AG04449 (cell line): Measurements from ENCODE around the gene ALAD.

ENCODE experiments used
- CTCF ChIA-PET: fragments of 350-600 bp; formaldehyde crosslinking; extraction: SDS; loops from one replicate; lab custom pipeline; 2021; ENCODE audit warnings: antibody characterized with exemption; lab: Yijun Ruan, JAX
- POLR2A ChIA-PET: fragments of 400-600, 350-600 bp; formaldehyde crosslinking; extraction: SDS; loops from one replicate; lab custom pipeline; 2020; ENCODE audit warnings: antibody characterized with exemption, inconsistent platforms; lab: Yijun Ruan, JAX
- DNase-seq: peaks from one replicate; pipeline ENCODE4 v3.0.0-alpha.2; 2010; ENCODE audit warnings: low read depth, low spot score
- H3K4me3 ChIP-seq: 2 replicates; pipeline ENCODE4 v1.5.1; 2011; ENCODE audit warnings: low read depth, mild to moderate bottlenecking, control low read depth, low read length
- TF ChIP-seq, protein P1 (sequence below): IDR thresholded peaks from one replicate; pipeline ENCODE4 v1.5.1; 2011; ENCODE audit warnings: mild to moderate bottlenecking, moderate library complexity, low read length, control low read depth, inconsistent platforms; ENCODE audit not compliant: insufficient read depth; ENCODE audit errors: missing control alignments

ALAD gene

DNA sequence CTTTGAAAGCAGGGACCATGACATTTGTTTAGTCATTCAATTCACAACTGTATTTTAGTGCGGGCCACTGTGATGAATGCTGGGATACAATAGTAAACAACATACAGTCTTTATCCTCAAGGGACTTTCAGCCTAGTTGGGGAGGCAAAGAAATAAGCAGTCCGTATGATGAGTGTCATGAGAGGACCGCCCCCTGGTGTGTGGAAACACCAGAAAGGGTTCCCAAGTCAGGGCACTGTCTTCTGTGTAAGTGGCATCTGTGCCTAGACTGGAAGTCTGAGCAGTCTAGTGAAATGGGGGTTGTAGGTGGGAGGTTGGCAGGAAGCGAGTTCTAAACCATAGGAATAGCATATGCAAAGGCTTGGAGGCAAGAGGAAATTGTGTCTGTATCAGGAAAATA lies 16.3 kb upstream of the ALAD start:
- CTCF ChIA-PET = interaction anchor here (1.0 kb wide), 1 partner anchor 10 kb away, joined by 5 read pairs; no protein-coding TSS in a partner anchor
- no peak overlapping the region for H3K4me3 ChIP-seq
- no peak for DNase-seq
- POLR2A ChIA-PET = no interaction called here
- TF ChIP-seq, protein P1, sequence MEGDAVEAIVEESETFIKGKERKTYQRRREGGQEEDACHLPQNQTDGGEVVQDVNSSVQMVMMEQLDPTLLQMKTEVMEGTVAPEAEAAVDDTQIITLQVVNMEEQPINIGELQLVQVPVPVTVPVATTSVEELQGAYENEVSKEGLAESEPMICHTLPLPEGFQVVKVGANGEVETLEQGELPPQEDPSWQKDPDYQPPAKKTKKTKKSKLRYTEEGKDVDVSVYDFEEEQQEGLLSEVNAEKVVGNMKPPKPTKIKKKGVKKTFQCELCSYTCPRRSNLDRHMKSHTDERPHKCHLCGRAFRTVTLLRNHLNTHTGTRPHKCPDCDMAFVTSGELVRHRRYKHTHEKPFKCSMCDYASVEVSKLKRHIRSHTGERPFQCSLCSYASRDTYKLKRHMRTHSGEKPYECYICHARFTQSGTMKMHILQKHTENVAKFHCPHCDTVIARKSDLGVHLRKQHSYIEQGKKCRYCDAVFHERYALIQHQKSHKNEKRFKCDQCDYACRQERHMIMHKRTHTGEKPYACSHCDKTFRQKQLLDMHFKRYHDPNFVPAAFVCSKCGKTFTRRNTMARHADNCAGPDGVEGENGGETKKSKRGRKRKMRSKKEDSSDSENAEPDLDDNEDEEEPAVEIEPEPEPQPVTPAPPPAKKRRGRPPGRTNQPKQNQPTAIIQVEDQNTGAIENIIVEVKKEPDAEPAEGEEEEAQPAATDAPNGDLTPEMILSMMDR = no peak

DNA sequence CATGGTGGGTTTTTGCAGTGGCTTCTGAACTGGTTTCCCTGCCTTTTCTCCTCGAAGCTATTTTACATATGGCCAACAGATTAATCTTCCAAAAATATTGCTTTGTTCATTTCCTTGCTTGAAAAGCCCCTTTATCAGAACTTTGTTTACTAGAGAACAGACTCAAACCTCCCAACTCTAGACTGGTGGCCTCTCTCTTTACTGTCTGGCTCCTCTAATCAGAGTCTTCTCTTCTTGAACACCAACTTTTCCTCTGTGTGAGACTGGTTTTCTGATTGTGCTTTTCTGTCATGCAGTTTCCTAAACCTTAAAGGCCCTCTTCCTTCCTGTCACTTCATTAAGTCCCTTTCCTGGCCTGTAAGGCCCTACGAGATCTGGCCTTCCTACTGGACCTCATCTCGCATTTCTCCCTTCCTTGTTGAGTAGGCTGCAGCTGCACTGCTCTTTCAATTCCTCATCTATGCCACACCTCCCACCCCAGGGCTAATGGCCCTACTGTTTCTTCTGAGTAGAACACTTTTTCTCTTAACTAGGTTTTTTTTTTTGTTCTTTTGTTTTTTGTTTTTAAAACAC lies 15.2 kb upstream of the ALAD start:
- CTCF ChIA-PET = interaction anchor here (1.0 kb wide), 1 partner anchor 8 kb away, joined by 5 read pairs; no protein-coding TSS in a partner anchor
- TF ChIP-seq, protein P1 = no peak
- POLR2A ChIA-PET = no interaction called here
- no peak overlapping the region for H3K4me3 ChIP-seq
- no peak for DNase-seq

DNA sequence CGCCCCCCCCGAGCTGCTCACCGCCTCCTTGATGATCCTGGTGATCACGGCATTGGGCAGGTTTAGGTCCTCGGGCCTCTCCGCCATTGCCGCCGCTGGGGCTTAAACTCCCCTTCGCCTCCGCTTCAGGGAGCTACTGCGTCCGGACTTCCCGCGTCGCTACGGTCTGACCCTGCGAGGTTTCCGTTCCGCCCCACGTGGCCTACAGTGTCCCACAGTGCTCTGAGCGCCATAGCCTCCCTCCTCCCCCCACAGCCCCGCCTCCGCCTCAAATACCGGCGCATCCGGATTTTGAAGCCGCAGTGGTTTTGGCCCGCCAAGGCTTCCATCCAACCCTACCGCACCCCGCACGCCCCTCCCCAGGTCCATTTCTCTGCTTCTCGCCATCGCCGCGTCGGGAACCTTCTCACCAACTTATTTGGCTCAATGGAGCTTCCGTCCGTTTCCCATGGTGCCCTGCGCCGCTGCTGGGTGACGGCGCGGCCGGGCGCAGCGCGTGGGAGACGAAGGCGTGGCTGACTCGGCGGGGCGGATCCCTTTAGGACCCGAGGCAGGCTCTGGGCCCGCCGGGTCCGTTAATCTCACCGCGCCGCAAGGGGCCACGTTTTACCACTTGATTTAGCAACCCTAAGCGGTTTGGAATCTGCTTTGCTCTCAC lies 9.3 kb upstream of the ALAD start, which contains the start of the genes C9orf43 and POLE3:
C9orf43 (plus strand) TSS at position 541 of the 658 bp plus-strand sequence. CDS start 2,747 bp downstream, outside the sequence.
POLE3 (minus strand) TSS at position 469 of the 658 bp plus-strand sequence; CDS start at position 87, 382 bp downstream.
- POLR2A ChIA-PET = interaction anchor here (0.6 to 2.0 kb wide), 12 partner anchors 9 to 260 kb away, joined by 3 to 18 read pairs (median 4); partner anchors contain the start of genes ALAD, CDC26, PRPF4 and SLC31A2
- peak within 1 kb of the TSS; percentile 88 for H3K4me3 ChIP-seq
- DNase-seq = peak; percentile 59
- TF ChIP-seq, protein P1 = no peak
- CTCF ChIA-PET = interaction anchor here (0.7 to 8.7 kb wide), 12 partner anchors 10 to 253 kb away, joined by 3 to 132 read pairs (median 8); partner anchors contain the start of genes ALAD, CDC26 and PRPF4

DNA sequence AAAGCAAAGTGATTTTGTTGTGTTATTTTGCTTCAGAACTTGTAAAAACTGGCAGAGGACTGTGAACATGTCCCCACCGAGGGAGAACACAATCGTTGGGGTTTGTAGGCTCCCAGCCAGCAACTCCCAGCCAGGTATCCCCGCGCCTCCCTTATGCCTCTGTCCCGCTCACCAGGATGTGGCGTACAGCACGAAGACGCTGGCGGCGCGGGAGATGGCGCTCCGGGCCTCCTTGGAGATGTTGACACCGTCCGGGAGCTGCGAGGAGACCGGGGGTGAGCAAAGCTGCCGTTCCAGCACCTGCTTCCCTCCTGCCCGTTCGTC lies 8.8 kb upstream of the ALAD start:
- ChIA-PET CTCF (interaction anchor here (0.7 to 8.7 kb wide), 12 partner anchors 10 to 253 kb away, joined by 3 to 132 read pairs (median 8); partner anchors contain the start of genes ALAD, CDC26 and PRPF4), POLR2A (interaction anchor here (0.6 to 2.0 kb wide), 10 partner anchors 9 to 259 kb away, joined by 3 to 18 read pairs (median 4); partner anchors contain the start of genes ALAD, CDC26, PRPF4 and SLC31A2)
- peak overlapping the region; percentile 88 for H3K4me3 ChIP-seq
- no peak for DNase-seq
- TF ChIP-seq, protein P1 = no peak

DNA sequence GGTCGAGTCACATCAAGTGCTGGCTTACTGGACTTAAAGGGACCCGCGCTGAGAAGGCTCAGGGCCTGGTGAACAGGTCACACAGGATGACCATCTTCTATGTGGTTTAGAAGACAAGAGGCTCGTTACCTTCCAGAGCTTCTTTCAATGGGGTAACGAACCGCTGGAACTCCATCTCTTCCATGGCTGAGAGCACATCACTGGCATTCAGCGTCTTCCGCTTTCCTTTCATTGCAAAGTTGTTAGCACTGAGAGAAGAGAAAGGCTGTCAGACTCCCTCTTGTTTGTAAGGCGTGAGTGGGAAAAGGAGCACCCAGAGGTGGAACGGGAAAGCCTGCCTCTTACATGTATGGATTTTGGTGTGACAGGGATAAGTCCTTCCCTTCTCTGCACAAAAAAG lies 8.4 kb upstream of the ALAD start:
- ChIA-PET CTCF (interaction anchor here (1.1 to 8.7 kb wide), 10 partner anchors 9 to 249 kb away, joined by 3 to 132 read pairs (median 8); partner anchors contain the start of genes ALAD, CDC26 and PRPF4), POLR2A (interaction anchor here (0.6 to 2.0 kb wide), 8 partner anchors 8 to 248 kb away, joined by 3 to 18 read pairs (median 6); partner anchors contain the start of genes ALAD, CDC26 and PRPF4)
- no peak for DNase-seq

More for the DNA sequence above, 8.4 kb upstream of the ALAD start:
- TF ChIP-seq, protein P1 = no peak
- peak overlapping the region; percentile 88 for H3K4me3 ChIP-seq
